Glomerular visceral epithelial cell (primary cell): Measurements from ENCODE around the gene FAM200A.
"Not testable (repeated sequence)": the region's sequence is repeated elsewhere in the genome, so short reads cannot be mapped to it uniquely, and the experiment has no call there.

Source experiments
- DNase-seq: peaks from one replicate; pipeline ENCODE4 v3.0.0-alpha.2; 2016; ENCODE audit errors: extremely low spot score

FAM200A gene

GRCh38 chr7:99551767-99552463 lies at the start of gene FAM200A:
TSS of gene FAM200A (minus strand) at chr7:99552114. CDS start at chr7:99548407, 3,707 bp downstream.
- peak; percentile 80 for DNase-seq

DNA sequence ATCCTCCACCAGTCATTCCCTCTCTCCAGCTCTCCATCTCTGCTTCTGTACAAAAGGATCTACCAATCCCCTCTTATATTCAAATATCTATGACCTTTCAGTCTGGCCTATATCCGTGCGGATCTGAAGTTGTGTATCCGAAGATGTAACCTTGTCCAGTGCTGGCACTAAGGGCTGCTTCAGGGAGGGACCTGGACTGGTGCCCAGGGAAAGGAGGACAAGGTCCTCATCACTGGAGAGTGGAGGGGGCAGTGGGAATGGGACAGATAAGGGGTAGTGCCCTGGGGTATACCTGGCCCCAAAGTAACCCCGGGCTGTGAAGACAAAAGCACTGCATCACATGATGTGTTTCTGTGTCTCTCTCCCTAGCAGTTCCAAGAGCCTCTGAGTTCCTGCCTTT lies 47.9 kb upstream of the FAM200A start:
- DNase-seq: no peak

- DNase-seq: no peak
These were observed 46.0 kb upstream of the FAM200A start, which contains the start of gene TMEM225B for GRCh38 chr7:99597762-99598501. TSS of gene TMEM225B (plus strand) at chr7:99598267. CDS start at chr7:99604389, 6,122 bp downstream.

DNA sequence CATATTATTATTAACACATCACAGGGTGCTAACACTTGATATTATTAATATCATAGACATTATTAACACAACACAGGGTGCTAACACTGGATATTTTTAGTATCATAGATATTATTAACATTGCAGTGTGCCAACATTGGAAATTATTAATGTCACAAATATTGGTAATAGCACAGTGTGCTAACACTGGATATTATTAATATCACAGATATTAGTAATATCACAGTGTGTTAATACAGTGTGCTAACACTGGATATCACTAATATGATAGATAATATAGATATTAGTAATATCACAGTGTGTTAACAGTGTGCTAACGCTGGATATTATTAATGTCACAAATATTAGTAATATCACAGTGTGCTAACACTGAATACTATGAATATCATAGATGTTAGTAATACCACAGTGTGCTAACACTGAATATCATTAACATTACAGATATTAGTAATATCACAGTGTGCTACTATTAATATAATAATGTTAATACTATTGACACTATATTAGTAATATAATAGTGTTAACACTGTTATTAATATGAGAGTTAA lies 44.6 kb upstream of the FAM200A start:
- DNase-seq: no peak

- no peak for DNase-seq
These were observed 43.2 kb upstream of the FAM200A start for GRCh38 chr7:99594948-99595745.

- no peak for DNase-seq
These were observed 37.0 kb upstream of the FAM200A start for GRCh38 chr7:99588868-99589267.

GRCh38 chr7:99580778-99581332 lies 28.9 kb upstream of the FAM200A start:
- not testable (repeated sequence) for DNase-seq

DNA sequence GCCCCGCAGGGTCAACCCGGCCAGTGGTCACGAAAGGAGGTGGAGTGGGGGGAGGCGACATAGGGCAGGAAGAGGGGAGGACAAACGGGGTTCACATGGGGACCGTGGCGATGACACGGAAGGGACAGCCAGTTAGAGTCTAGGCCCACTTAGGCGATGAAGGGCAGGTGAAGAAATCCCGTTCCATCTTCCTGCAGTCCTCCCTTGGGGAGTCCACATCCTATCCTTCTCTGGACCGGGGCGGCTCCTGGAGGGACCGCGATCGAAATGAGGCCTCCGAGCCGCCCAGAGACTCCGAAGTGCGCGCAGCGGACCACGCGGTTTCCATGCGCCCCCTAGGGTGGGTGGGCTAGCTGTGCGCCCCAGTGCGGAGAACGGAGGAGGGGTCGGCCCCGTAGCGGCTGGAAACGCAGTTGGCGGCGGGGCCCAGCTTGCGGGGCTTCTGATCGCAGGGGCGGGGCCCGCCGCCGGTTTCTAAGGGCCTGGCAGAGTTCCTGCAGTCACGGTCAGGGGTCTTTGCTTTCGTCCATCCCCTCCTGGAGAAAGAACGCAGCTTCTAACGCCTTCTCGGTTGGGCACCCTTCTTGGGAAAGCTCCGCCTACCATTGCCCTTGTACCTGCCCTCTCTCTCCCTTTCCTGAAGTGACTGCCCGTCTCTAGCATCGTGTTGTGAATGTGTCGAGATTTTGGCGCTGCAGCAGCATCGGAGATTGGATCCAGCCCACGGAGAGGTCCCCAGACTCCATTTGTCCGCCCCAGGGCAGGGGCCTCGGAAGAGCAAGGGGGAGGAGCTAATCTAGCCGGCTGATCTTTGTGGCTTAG lies 28.3 kb upstream of the FAM200A start:
- DNase-seq: no peak

GRCh38 chr7:99579281-99579955 lies 27.5 kb upstream of the FAM200A start:
- no peak for DNase-seq

- DNase-seq: no peak
These were observed 24.3 kb upstream of the FAM200A start for GRCh38 chr7:99576251-99576650.

- DNase-seq: no peak
These were observed 21.3 kb upstream of the FAM200A start for GRCh38 chr7:99573257-99573656.

- DNase-seq: no peak
These were observed 19.9 kb upstream of the FAM200A start for GRCh38 chr7:99571768-99572167.

DNA sequence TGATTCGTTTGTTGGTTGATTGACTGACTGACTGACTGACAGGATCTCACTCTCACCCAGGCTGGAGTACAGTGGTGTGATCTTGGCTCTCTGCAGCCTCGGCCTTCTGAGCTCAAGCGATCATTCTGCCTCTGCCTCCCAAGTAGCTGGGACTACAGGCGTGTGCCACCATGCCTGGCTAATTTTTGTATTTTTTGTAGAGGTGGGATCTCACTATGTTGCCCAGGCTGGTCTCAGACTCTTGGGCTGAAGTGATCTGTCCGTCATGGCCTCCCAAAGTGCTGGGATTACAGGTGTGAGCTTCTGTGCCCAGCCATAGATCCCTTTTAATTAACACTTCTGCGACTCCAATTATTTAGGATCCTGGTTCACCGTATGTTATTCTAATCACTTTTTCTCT lies 16.9 kb upstream of the FAM200A start:
- DNase-seq: not testable (repeated sequence)

GRCh38 chr7:99563650-99564049 lies 11.7 kb upstream of the FAM200A start:
- DNase-seq: peak; percentile 74

GRCh38 chr7:99562832-99563231 lies 10.9 kb upstream of the FAM200A start:
- peak; percentile 95 for DNase-seq

- DNase-seq: no peak
These were observed 10.3 kb upstream of the FAM200A start for GRCh38 chr7:99562114-99562784.

GRCh38 chr7:99561737-99562051 lies 9.8 kb upstream of the FAM200A start:
- DNase-seq: no peak

- DNase-seq: no peak
These were observed 9.2 kb upstream of the FAM200A start for GRCh38 chr7:99560834-99561736.
